Loucy (cell line): ENCODE data around the gene RNU7-1.

Experiments used
- H2AFZ ChIP-seq: fragments of 200-600 bp; sonication (generic); 2 replicates; pipeline ENCODE4 v1.6.0; 2016; ENCODE audit warnings: antibody characterized with exemption, mild to moderate bottlenecking, low read length, moderate library complexity
- H3F3A ChIP-seq: fragments of 200-600 bp; 2 replicates; pipeline ENCODE4 v1.6.0; 2016; ENCODE audit warnings: antibody characterized with exemption, low read depth, mild to moderate bottlenecking
- H3K27me3 ChIP-seq: fragments of 200-600 bp; sonication (generic); 2 replicates; pipeline ENCODE4 v1.6.1; 2014; ENCODE audit warnings: low read length, mild to moderate bottlenecking; ENCODE audit not compliant: insufficient read depth, poor library complexity, severe bottlenecking
- H3K36me3 ChIP-seq: fragments of 200-600 bp; sonication (generic); 2 replicates; pipeline ENCODE4 v1.6.1; 2016; ENCODE audit warnings: low read length; ENCODE audit not compliant: insufficient read depth
- H3K4me1 ChIP-seq: fragments of 200-600 bp; sonication (generic); 2 replicates; pipeline ENCODE4 v1.5.1; 2014; ENCODE audit warnings: low read length, mild to moderate bottlenecking; ENCODE audit not compliant: insufficient read depth, poor library complexity, severe bottlenecking
- H3K4me2 ChIP-seq: fragments of 200-600 bp; sonication (generic); 2 replicates; pipeline ENCODE4 v1.6.0; 2014; ENCODE audit warnings: antibody characterized with exemption, low read length, low read depth, mild to moderate bottlenecking; ENCODE audit not compliant: poor library complexity, severe bottlenecking
- H3K4me3 ChIP-seq: fragments of 200-600 bp; sonication (generic); 2 replicates; pipeline ENCODE4 v1.5.1; 2014; ENCODE audit warnings: low read length, mild to moderate bottlenecking, mixed read lengths; ENCODE audit not compliant: poor library complexity, severe bottlenecking
- H3K79me2 ChIP-seq: fragments of 200-600 bp; sonication (generic); 2 replicates; pipeline ENCODE4 v1.6.1; 2014; ENCODE audit warnings: low read length; ENCODE audit not compliant: insufficient read depth
- H3K9ac ChIP-seq: fragments of 200-600 bp; sonication (generic); 2 replicates; pipeline ENCODE4 v1.6.0; 2014; ENCODE audit warnings: mild to moderate bottlenecking, low read depth, low read length, moderate library complexity; ENCODE audit not compliant: poor library complexity, severe bottlenecking
- H3K9me2 ChIP-seq: fragments of 200-600 bp; sonication (generic); replicated peaks from 2 replicates; pipeline ENCODE4 v1.6.1; 2016; ENCODE audit warnings: low read depth, low read length, mixed read lengths
- H3K9me3 ChIP-seq: fragments of 200-600 bp; sonication (generic); 2 replicates; pipeline ENCODE4 v1.6.1; 2014; ENCODE audit warnings: mild to moderate bottlenecking, antibody characterized with exemption, low read length, low read depth; ENCODE audit not compliant: insufficient read depth
- H4K20me1 ChIP-seq: fragments of 200-600 bp; sonication (generic); 2 replicates; pipeline ENCODE4 v1.6.0; 2014; ENCODE audit warnings: antibody characterized with exemption, low read length, mild to moderate bottlenecking; ENCODE audit not compliant: insufficient read depth, poor library complexity, severe bottlenecking
- CTCF ChIP-seq: fragments of 200-600 bp; sonication (generic); conservative IDR thresholded peaks from 2 replicates; pipeline ENCODE4 v1.5.1; 2014; ENCODE audit warnings: mild to moderate bottlenecking, antibody characterized with exemption, low read length
- EZH2phosphoT487 ChIP-seq: fragments of 200-600 bp; IDR thresholded peaks from 2 replicates; pipeline ENCODE4 v1.6.1; 2018; ENCODE audit warnings: antibody characterized with exemption, mild to moderate bottlenecking, moderate library complexity, borderline replicate concordance

The RNU7-1 gene

DNA sequence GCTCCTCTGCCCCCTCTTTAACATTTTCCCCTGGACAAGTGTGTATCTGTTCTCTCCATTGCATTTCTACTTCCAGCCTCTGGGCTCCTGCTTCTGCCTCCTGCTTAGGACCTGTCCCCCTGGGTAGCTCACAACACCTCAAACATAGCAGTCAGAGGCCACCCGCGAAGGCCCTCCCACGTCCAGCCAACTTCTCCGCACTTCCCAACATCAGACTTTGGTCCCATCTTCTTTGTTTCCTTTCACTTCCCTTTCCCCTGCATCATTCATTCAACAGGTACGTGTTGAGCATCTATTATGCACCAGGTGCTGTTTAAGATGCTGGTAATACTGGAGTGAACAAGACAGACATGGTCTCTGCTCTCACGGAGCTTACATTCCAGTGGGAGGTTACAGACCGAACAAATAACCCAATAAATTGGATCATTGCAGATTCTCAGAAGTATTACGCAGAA, 3.3 kb downstream of the RNU7-1 start:
- H3K36me3 ChIP-seq = no peaks in the 10 kb centered on the region
- H3K9ac ChIP-seq = no peak overlapping the region
- H3K4me2 ChIP-seq = peak overlapping the region; percentile 91
- no peak overlapping the region for H2AFZ ChIP-seq
- no peaks in the 10 kb centered on the region for H3K9me2 ChIP-seq
- no peak overlapping the region for H3K4me3 ChIP-seq
- no peaks in the 10 kb centered on the region for H3K9me3 ChIP-seq
- peaks cover 6% of the 10 kb centered on the region for H4K20me1 ChIP-seq
- TF ChIP-seq CTCF (no peak), EZH2phosphoT487 (no peak)
- H3K79me2 ChIP-seq = peaks cover 46% of the 10 kb centered on the region
- H3K27me3 ChIP-seq = no peaks in the 10 kb centered on the region
- H3K4me1 ChIP-seq = peaks cover 45% of the 10 kb centered on the region
- peaks cover 10% of the 10 kb centered on the region for H3F3A ChIP-seq

DNA sequence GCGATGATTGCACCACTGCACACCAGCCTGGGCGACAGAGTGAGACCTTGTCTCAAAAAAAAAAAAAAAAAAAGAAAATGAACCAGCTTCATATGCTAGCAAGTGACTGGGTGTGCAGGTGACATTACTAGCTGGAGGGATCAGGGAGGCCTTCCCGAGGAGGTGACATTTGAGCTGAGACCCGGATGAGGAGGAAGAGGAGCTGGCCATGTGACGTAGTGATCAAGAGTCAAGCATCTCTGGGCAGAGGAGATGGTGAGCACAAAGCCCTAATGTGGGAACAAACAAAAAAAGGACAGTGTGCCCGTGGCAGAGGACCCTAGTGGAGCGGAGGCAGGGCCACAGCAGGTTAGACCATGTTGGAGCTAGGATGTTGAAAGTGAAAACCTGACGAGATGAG, 4.0 kb downstream of the RNU7-1 start:
- no peaks in the 10 kb centered on the region for H3K36me3 ChIP-seq

GRCh38 chr12:6948873-6949594, 5.4 kb downstream of the RNU7-1 start:
- peaks cover 4% of the 10 kb centered on the region for H3F3A ChIP-seq
- peaks cover 50% of the 10 kb centered on the region for H3K4me1 ChIP-seq
- H3K4me3 ChIP-seq = no peak overlapping the region
- H3K4me2 ChIP-seq = no peak overlapping the region
- H3K9me2 ChIP-seq = no peaks in the 10 kb centered on the region
- no peaks in the 10 kb centered on the region for H3K27me3 ChIP-seq
- H3K79me2 ChIP-seq = peaks cover 65% of the 10 kb centered on the region
- H2AFZ ChIP-seq = 0 out of 2 replicates have a peak overlapping the region, but pooled peaks have one; percentile 10
- H3K9ac ChIP-seq = no peak overlapping the region
- TF ChIP-seq EZH2phosphoT487 (no peak), CTCF (peak; percentile 51)
- peaks cover 6% of the 10 kb centered on the region for H4K20me1 ChIP-seq
- H3K9me3 ChIP-seq = no peaks in the 10 kb centered on the region
- no peaks in the 10 kb centered on the region for H3K36me3 ChIP-seq

More for the DNA sequence above, 4.0 kb downstream of the RNU7-1 start:
- TF ChIP-seq CTCF (no peak), EZH2phosphoT487 (no peak)
- Histone ChIP-seq H3K27me3 (no peaks in the 10 kb centered on the region), H3K9ac (no peak overlapping the region), H3K79me2 (peaks cover 53% of the 10 kb centered on the region), H3K4me2 (no peak overlapping the region), H3K4me3 (no peak overlapping the region), H3K9me3 (no peaks in the 10 kb centered on the region), H2AFZ (no peak overlapping the region), H3K9me2 (no peaks in the 10 kb centered on the region), H3K4me1 (peaks cover 48% of the 10 kb centered on the region), H4K20me1 (peaks cover 6% of the 10 kb centered on the region), H3F3A (peaks cover 10% of the 10 kb centered on the region)
